Neural cell (in vitro differentiated cells): ENCODE data around the gene SLC22A3. TPM values are rescaled to one million over a fixed set of nuclear protein-coding genes. Genes with fewer than 3 reads are reported as not detected.

Experiments used
- H2AFZ ChIP-seq: fragments of 200-600, 300-800 bp; sonication (generic), shearing (Covaris generic); 2 replicates; pipeline ENCODE4 v1.6.0; 2014; ENCODE audit warnings: low read depth, mild to moderate bottlenecking, antibody characterized with exemption, low read length, moderate library complexity
- H3F3A ChIP-seq: fragments of 200-600 bp; shearing (Covaris generic); 2 replicates; pipeline ENCODE4 v1.6.1; 2016; ENCODE audit warnings: mild to moderate bottlenecking, moderate library complexity, mixed read lengths, antibody characterized with exemption, low read length; ENCODE audit not compliant: insufficient read depth, poor library complexity, severe bottlenecking
- H3K27ac ChIP-seq: fragments of 200-600, 300-800 bp; sonication (generic), shearing (Covaris generic); 2 replicates; pipeline ENCODE4 v1.5.1; 2014; ENCODE audit warnings: mild to moderate bottlenecking, low read length, moderate library complexity
- H3K27me3 ChIP-seq: fragments of 300-800, 200-600 bp; sonication (generic), shearing (Covaris generic); 2 replicates; pipeline ENCODE4 v1.6.0; 2014; ENCODE audit warnings: mild to moderate bottlenecking, low read depth, low read length, moderate library complexity; ENCODE audit not compliant: insufficient read depth
- H3K36me3 ChIP-seq: fragments of 300-800, 200-600 bp; sonication (generic), shearing (Covaris generic); 2 replicates; pipeline ENCODE4 v1.5.1; 2014; ENCODE audit warnings: mild to moderate bottlenecking, antibody characterized with exemption, low read length, moderate library complexity; ENCODE audit not compliant: insufficient read depth
- H3K4me2 ChIP-seq: fragments of 300-800, 200-600 bp; sonication (generic), shearing (Covaris generic); 2 replicates; pipeline ENCODE4 v1.6.0; 2014; ENCODE audit warnings: mild to moderate bottlenecking, low read length
- H3K4me3 ChIP-seq: fragments of 300-800, 200-600 bp; sonication (generic), shearing (Covaris generic); 2 replicates; pipeline ENCODE4 v1.5.1; 2014; ENCODE audit warnings: mild to moderate bottlenecking, low read length, moderate library complexity
- H3K79me2 ChIP-seq: fragments of 200-600 bp; shearing (Covaris generic); replicated peaks from 2 replicates; pipeline ENCODE4 v1.6.0; 2014; ENCODE audit warnings: mild to moderate bottlenecking, low read length, moderate library complexity; ENCODE audit not compliant: insufficient read depth
- H3K9ac ChIP-seq: fragments of 300-800, 200-600 bp; sonication (generic), shearing (Covaris generic); 2 replicates; pipeline ENCODE4 v1.6.1; 2016; ENCODE audit warnings: mild to moderate bottlenecking, low read length, mixed read lengths
- H3K9me2 ChIP-seq: fragments of 200-600 bp; shearing (Covaris generic); 2 replicates; pipeline ENCODE4 v1.6.1; 2016; ENCODE audit warnings: mild to moderate bottlenecking, low read length, mixed read lengths; ENCODE audit not compliant: insufficient read depth
- H3K9me3 ChIP-seq: fragments of 200-600, 300-800 bp; sonication (generic), shearing (Covaris generic); 2 replicates; pipeline ENCODE4 v1.6.1; 2016; ENCODE audit warnings: mild to moderate bottlenecking, mixed run types, low read length, moderate library complexity, mixed read lengths
- H4K20me1 ChIP-seq: fragments of 200-600 bp; shearing (Covaris generic); 2 replicates; pipeline ENCODE4 v1.6.1; 2016; ENCODE audit warnings: mild to moderate bottlenecking, mixed run types; ENCODE audit not compliant: insufficient read depth
- EP300 ChIP-seq: fragments of 450-650 bp; conservative IDR thresholded peaks from 2 replicates; pipeline ENCODE4 v1.6.1; 2014; ENCODE audit warnings: antibody characterized with exemption, mild to moderate bottlenecking, moderate library complexity; ENCODE audit not compliant: poor library complexity, severe bottlenecking
- EZH2 ChIP-seq: fragments of 200-600, 300-800 bp; shearing (Covaris generic), sonication (generic); IDR thresholded peaks from 2 replicates; pipeline ENCODE4 v1.6.1; 2014; ENCODE audit warnings: antibody characterized with exemption, low read length, borderline replicate concordance, mild to moderate bottlenecking; ENCODE audit not compliant: insufficient read depth, poor library complexity, severe bottlenecking
- MXI1 ChIP-seq: fragments of 450-650 bp; conservative IDR thresholded peaks from 2 replicates; pipeline ENCODE4 v1.6.1; 2014; ENCODE audit warnings: antibody characterized with exemption, mild to moderate bottlenecking; ENCODE audit not compliant: poor library complexity, severe bottlenecking
- POLR2AphosphoS5 ChIP-seq: IDR thresholded peaks from 2 replicates; pipeline ENCODE4 v1.6.1; 2012
- RAD21 ChIP-seq: fragments of 450-650 bp; conservative IDR thresholded peaks from 2 replicates; pipeline ENCODE4 v1.6.1; 2014; ENCODE audit warnings: antibody characterized with exemption, mild to moderate bottlenecking, moderate library complexity
- SMC3 ChIP-seq: fragments of 450-650 bp; conservative IDR thresholded peaks from 2 replicates; pipeline ENCODE4 v1.6.1; 2014; ENCODE audit warnings: antibody characterized with exemption, mild to moderate bottlenecking, moderate library complexity; ENCODE audit not compliant: poor library complexity
- TAF1 ChIP-seq: IDR thresholded peaks from 2 replicates; pipeline ENCODE4 v1.6.1; 2012; ENCODE audit warnings: low read depth
- polyA plus RNA-seq: library from polyadenylated mRNA; depleted of rRNA; stranded (reverse); fragments of >200 nt; gene quantifications from 2 replicates; pipeline ENCODE4 v1.2.3, GENCODE V29; 2014
- TF ChIP-seq, protein P1 (sequence below): IDR thresholded peaks from 2 replicates; pipeline ENCODE4 v1.6.1; 2012; ENCODE audit warnings: borderline replicate concordance
- TF ChIP-seq, protein P2 (sequence below): fragments of 450-650 bp; IDR thresholded peaks from 2 replicates; pipeline ENCODE4 v1.5.1; 2014; ENCODE audit warnings: antibody characterized with exemption, mild to moderate bottlenecking, moderate library complexity; ENCODE audit not compliant: poor library complexity, severe bottlenecking

SLC22A3 gene
- polyA plus RNA-seq, 1 donor from 2014 or later: not detected

DNA sequence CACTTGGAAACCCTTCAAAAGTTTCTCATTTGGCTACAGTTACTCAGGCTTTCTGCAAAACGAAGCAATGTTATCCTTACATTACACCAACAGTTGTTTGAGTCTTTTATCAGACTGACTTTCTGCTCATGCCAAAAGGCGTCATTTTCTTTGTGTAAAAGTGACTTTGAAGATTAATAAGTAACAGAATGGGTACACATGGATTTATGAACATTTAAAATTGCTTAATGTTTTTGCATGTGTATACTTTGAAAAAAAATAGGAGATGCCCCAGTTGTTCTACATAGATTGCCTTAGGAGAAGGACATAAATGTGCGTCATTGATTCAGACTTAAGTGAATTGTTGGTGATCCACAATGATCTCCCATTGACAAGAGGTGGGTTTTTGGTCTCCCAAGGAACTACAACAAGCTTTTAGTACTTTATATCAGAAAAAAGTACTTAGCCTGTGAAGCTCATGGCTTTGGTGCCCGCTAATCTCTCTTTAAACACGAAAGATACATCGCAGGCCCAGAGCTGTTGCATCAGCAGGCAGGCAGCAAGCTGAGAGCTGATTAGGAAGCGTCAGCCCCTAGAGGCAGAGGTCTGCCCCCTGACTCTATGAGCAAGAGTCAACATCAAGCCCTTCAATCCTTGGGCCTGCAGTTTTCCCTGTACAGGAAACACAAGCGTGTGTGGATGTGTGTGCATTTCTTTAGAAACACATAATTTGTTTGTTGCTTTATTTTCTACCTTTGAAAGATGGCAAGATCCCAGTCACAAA is 45.9 kb downstream of the SLC22A3 start:
- Histone ChIP-seq H4K20me1 (no peaks in the 10 kb centered on the region), H3K4me3 (no peak overlapping the region), H2AFZ (no peak overlapping the region), H3K27ac (no peak overlapping the region), H3K9me3 (no peaks in the 10 kb centered on the region), H3K4me2 (no peak overlapping the region), H3F3A (no peaks in the 10 kb centered on the region), H3K79me2 (no peaks in the 10 kb centered on the region), H3K9ac (no peak overlapping the region), H3K27me3 (no peaks in the 10 kb centered on the region), H3K36me3 (no peaks in the 10 kb centered on the region), H3K9me2 (no peaks in the 10 kb centered on the region)
- TF ChIP-seq, protein P1, sequence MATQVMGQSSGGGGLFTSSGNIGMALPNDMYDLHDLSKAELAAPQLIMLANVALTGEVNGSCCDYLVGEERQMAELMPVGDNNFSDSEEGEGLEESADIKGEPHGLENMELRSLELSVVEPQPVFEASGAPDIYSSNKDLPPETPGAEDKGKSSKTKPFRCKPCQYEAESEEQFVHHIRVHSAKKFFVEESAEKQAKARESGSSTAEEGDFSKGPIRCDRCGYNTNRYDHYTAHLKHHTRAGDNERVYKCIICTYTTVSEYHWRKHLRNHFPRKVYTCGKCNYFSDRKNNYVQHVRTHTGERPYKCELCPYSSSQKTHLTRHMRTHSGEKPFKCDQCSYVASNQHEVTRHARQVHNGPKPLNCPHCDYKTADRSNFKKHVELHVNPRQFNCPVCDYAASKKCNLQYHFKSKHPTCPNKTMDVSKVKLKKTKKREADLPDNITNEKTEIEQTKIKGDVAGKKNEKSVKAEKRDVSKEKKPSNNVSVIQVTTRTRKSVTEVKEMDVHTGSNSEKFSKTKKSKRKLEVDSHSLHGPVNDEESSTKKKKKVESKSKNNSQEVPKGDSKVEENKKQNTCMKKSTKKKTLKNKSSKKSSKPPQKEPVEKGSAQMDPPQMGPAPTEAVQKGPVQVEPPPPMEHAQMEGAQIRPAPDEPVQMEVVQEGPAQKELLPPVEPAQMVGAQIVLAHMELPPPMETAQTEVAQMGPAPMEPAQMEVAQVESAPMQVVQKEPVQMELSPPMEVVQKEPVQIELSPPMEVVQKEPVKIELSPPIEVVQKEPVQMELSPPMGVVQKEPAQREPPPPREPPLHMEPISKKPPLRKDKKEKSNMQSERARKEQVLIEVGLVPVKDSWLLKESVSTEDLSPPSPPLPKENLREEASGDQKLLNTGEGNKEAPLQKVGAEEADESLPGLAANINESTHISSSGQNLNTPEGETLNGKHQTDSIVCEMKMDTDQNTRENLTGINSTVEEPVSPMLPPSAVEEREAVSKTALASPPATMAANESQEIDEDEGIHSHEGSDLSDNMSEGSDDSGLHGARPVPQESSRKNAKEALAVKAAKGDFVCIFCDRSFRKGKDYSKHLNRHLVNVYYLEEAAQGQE: no peak
- TF ChIP-seq EP300: no peak
- TF ChIP-seq, protein P2, sequence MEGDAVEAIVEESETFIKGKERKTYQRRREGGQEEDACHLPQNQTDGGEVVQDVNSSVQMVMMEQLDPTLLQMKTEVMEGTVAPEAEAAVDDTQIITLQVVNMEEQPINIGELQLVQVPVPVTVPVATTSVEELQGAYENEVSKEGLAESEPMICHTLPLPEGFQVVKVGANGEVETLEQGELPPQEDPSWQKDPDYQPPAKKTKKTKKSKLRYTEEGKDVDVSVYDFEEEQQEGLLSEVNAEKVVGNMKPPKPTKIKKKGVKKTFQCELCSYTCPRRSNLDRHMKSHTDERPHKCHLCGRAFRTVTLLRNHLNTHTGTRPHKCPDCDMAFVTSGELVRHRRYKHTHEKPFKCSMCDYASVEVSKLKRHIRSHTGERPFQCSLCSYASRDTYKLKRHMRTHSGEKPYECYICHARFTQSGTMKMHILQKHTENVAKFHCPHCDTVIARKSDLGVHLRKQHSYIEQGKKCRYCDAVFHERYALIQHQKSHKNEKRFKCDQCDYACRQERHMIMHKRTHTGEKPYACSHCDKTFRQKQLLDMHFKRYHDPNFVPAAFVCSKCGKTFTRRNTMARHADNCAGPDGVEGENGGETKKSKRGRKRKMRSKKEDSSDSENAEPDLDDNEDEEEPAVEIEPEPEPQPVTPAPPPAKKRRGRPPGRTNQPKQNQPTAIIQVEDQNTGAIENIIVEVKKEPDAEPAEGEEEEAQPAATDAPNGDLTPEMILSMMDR: no peak
- TF ChIP-seq MXI1: no peak
- TF ChIP-seq SMC3: no peak
- TF ChIP-seq EZH2: no peak
- TF ChIP-seq TAF1: no peak
- TF ChIP-seq RAD21: no peak
- no peak for TF ChIP-seq POLR2AphosphoS5

DNA sequence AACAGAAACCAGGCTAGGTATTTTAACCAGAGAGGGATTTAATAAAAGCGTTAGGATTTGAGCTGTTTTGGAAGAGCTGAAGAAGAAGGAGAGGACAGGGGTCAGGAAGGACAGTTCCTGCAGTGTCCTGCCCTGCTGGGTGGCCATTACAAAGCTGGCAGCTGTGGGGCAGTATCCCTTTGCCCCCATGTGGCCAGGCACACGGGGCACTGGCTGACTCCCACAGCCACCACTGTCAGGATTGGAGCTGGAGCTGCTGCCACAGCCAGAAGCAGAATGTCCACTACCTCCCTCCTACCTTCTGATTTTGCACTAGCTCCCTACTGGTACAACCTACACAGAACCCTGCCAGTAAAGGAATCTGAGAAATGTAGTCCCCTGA is 46.5 kb downstream of the SLC22A3 start:
- no peak overlapping the region for H3K4me2 ChIP-seq
- no peak overlapping the region for H3K4me3 ChIP-seq
- H3K9me3 ChIP-seq: no peaks in the 10 kb centered on the region
- H3K9ac ChIP-seq: no peak overlapping the region
- no peak overlapping the region for H2AFZ ChIP-seq
- H3K9me2 ChIP-seq: no peaks in the 10 kb centered on the region
- TF ChIP-seq EZH2 (no peak), EP300 (no peak), TAF1 (no peak), SMC3 (no peak), MXI1 (no peak), POLR2AphosphoS5 (no peak), RAD21 (no peak)
- TF ChIP-seq, protein P1: no peak
- TF ChIP-seq, protein P2: no peak
- no peaks in the 10 kb centered on the region for H4K20me1 ChIP-seq
- no peaks in the 10 kb centered on the region for H3K36me3 ChIP-seq
- H3F3A ChIP-seq: no peaks in the 10 kb centered on the region
- H3K79me2 ChIP-seq: no peaks in the 10 kb centered on the region
- no peak overlapping the region for H3K27ac ChIP-seq
- no peaks in the 10 kb centered on the region for H3K27me3 ChIP-seq
